SH-SY5Y (cell line): ENCODE data around the gene GJB5.

ENCODE experiments used
- GATA2 ChIP-seq: IDR thresholded peaks from 2 replicates; pipeline ENCODE4 v1.6.1; 2011; ENCODE audit warnings: mild to moderate bottlenecking, low read depth, low read length
- GATA3 ChIP-seq: IDR thresholded peaks from 2 replicates; pipeline ENCODE4 v1.6.1; 2011; ENCODE audit warnings: low read depth, mild to moderate bottlenecking, low read length, moderate library complexity

The GJB5 gene

DNA sequence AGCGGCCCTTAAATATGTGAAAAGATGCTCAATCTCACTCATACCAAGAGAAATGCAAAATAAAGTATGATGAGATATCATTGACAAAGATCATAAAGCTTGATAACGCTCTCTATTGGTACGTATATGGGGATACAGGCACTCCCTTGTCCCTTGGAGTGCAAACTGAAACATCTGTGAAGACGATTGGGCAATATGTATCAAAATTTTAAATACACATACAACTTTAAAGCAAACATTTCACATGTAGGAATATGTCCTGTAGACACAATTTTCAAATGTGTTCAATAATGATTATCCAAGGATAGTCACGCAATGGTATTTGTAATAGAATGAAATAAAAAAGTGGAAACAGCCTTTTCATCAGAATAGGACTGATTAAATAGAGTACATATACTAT, 24.2 kb downstream of the GJB5 start:
- TF ChIP-seq GATA3 (no peak), GATA2 (no peak)

DNA sequence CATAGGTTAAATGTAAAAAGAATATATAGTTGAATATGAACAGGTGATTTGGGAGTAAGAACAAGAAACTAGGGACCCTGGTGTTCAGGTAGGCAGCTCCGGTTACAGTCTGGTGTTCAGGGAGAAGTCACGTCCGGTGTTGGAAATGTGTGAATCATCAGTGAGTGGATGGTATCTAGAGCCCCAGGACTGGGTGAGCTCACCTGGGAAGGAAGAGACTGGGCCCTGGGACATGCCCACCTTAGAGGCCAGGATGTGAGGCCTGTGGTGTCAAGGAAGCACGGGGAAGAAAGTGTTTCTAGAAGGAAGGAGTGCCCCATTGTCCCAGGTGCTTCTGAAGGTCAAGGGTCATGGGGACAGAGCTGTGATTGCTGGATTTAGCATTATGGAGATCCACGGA, 24.7 kb downstream of the GJB5 start:
- TF ChIP-seq GATA2: no peak
- TF ChIP-seq GATA3: no peak

DNA sequence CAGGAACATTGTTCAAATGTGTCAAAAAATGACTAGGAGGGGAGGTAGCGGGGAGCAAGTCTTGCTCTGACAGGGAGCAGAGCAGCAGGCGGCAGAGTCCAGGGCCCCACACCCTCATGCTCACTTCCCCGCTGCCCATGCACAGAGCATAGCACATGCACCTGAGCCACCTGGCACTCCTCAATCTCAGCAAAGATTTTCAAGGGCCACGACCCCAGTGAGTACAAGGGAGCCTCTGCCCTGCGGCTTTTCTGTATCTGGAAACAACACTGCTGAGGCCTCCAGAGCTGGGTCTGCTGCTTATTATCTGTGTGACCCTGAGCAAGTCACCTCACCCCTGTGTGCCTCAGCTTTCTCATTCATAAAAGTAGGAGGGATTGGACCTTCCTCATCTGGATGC, 25.1 kb downstream of the GJB5 start:
- TF ChIP-seq GATA3: no peak
- TF ChIP-seq GATA2: no peak

DNA sequence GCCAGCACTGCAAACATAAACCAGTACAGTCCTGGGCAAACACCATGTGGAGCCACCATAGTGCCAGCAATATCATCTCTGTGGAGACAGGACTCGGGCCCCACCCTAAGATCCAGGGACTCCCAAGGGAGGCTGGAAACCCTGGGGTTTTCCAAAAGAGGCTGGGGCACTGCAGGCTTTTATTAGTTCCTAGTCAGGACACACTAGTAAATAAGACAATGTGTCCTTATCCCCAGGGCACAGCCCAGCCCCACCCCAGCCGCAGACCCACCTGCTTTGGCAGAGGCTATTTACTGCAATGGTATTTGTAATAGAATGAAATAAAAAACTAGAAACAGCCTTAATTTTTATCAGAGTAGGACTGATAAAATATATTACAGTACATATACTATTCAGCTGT, 25.7 kb downstream of the GJB5 start:
- TF ChIP-seq GATA2 (no peak), GATA3 (no peak)

DNA sequence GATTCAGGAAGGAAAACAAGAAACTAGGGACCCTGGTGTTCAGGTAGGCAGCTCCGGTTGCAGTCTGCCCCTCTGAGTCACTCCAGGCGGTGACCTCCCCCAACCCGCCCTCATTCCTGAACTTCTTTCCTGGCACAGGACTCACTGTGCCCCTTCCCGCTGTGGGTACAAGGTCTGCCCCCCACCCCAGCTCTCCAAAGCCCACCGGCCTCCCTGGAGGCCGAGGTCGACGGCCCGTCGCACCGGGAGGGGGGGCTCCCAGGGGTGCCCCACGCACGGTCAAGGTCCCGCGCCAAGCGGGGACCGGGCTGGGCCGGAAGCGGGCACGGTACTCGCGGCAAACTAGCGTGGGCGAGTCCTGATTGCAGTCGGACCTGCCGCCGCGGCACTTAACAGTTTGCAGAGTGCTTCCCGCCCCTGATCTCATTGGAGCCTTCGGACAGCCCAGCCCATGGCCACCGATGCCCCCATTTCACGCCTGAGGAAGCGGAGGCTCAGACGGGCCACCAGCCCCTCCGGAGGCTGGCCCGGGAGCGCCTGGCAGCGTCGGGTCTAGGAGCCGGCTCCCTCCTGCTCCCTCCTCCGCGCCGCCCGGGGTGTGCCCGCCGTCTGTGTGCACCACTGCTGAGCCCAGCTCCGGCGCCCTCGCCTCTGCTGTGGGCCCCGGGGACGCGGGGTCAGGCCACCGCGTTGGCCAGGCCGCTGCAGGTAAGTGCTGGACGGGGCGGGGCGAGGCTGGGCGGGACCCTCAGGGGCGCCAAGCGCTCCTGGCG, 26.4 kb downstream of the GJB5 start, which contains the start of gene GJB3:
GJB3 (plus strand) TSS at position 144 of the 773 bp plus-strand sequence. CDS start 3,549 bp downstream, outside the sequence.
- TF ChIP-seq GATA2 (no peak), GATA3 (no peak)

DNA sequence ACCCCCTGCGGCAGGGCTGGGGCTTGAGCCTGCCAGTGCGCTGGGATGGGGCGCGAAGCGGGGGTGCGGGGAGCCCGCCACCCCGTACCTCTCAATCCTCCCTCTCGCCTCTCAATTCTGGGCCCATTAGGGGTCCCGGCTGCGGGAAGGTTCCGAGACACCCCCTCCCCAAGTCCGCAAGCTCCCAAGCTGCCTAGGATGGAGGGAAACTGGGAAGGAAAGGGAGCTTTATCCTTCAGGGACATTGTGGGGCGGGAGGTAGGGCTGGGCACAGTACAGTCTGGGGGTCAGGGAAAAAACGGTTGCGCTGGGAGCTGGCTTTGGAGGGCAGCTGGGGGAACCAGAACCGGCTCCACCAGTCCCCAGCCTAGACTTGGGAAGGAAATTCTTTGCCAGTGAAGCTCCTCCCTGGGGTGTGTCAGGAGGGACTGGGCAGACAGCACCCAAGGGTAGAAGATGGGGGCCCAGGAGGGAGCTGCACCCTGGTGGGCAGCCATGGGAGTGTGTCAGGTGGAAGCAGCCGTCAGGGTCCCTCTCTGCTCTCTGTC, 27.1 kb downstream of the GJB5 start:
- no peak for TF ChIP-seq GATA2
- TF ChIP-seq GATA3: no peak

DNA sequence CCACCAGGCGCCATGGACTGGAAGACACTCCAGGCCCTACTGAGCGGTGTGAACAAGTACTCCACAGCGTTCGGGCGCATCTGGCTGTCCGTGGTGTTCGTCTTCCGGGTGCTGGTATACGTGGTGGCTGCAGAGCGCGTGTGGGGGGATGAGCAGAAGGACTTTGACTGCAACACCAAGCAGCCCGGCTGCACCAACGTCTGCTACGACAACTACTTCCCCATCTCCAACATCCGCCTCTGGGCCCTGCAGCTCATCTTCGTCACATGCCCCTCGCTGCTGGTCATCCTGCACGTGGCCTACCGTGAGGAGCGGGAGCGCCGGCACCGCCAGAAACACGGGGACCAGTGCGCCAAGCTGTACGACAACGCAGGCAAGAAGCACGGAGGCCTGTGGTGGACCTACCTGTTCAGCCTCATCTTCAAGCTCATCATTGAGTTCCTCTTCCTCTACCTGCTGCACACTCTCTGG, 29.9 kb downstream of the GJB5 start:
- TF ChIP-seq GATA2: no peak
- TF ChIP-seq GATA3: no peak

DNA sequence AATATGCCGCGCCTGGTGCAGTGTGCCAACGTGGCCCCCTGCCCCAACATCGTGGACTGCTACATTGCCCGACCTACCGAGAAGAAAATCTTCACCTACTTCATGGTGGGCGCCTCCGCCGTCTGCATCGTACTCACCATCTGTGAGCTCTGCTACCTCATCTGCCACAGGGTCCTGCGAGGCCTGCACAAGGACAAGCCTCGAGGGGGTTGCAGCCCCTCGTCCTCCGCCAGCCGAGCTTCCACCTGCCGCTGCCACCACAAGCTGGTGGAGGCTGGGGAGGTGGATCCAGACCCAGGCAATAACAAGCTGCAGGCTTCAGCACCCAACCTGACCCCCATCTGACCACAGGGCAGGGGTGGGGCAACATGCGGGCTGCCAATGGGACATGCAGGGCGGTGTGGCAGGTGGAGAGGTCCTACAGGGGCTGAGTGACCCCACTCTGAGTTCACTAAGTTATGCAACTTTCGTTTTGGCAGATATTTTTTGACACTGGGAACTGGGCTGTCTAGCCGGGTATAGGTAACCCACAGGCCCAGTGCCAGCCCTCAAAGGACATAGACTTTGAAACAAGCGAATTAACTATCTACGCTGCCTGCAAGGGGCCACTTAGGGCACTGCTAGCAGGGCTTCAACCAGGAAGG, 30.5 kb downstream of the GJB5 start:
- no peak for TF ChIP-seq GATA3
- TF ChIP-seq GATA2: no peak

DNA sequence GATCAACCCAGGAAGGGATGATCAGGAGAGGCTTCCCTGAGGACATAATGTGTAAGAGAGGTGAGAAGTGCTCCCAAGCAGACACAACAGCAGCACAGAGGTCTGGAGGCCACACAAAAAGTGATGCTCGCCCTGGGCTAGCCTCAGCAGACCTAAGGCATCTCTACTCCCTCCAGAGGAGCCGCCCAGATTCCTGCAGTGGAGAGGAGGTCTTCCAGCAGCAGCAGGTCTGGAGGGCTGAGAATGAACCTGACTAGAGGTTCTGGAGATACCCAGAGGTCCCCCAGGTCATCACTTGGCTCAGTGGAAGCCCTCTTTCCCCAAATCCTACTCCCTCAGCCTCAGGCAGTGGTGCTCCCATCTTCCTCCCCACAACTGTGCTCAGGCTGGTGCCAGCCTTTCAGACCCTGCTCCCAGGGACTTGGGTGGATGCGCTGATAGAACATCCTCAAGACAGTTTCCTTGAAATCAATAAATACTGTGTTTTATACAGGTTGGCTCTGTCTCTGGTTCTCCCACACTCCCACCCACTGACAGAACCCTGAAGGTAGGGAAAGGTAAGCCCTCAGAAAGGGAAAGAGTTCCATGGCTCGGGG, 31.1 kb downstream of the GJB5 start:
- TF ChIP-seq GATA3 (no peak), GATA2 (no peak)

DNA sequence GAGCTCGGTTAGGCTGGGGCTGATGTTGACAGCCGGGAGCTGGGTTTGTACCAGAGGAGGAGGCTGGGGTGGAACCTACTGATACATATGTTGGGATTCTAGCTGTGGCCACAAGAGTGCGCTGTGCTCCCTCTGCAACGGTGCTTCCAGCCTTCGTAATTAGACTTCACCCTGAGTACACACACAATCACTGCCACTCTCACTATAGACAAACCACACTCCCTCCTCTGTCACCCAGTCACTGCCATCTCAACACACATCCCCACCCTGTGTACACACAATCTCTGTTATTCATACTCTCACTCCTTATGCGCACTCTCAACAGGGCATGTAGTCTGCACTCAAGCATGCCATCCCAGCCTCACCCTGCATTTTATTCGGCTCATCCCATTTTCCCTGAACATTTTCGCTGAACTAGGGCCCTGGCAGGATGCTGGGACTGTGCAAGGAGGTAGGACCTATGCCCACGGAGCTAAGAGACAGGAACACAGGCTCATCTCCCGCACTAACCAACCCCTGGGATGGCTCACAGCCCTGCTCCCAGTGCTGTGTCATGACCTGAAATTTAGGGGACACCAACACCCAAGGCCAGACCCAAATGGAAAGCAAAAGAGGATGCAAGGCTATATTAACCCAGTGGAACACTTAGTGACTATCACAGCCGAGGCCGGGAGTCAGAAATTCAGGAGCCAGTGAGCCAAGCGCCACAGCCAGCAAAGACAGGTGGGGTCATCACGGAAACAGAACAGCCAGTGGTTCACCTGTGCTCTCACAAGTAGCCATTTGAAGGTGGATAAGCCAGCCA, 31.9 kb downstream of the GJB5 start:
- TF ChIP-seq GATA2 (no peak), GATA3 (no peak)

DNA sequence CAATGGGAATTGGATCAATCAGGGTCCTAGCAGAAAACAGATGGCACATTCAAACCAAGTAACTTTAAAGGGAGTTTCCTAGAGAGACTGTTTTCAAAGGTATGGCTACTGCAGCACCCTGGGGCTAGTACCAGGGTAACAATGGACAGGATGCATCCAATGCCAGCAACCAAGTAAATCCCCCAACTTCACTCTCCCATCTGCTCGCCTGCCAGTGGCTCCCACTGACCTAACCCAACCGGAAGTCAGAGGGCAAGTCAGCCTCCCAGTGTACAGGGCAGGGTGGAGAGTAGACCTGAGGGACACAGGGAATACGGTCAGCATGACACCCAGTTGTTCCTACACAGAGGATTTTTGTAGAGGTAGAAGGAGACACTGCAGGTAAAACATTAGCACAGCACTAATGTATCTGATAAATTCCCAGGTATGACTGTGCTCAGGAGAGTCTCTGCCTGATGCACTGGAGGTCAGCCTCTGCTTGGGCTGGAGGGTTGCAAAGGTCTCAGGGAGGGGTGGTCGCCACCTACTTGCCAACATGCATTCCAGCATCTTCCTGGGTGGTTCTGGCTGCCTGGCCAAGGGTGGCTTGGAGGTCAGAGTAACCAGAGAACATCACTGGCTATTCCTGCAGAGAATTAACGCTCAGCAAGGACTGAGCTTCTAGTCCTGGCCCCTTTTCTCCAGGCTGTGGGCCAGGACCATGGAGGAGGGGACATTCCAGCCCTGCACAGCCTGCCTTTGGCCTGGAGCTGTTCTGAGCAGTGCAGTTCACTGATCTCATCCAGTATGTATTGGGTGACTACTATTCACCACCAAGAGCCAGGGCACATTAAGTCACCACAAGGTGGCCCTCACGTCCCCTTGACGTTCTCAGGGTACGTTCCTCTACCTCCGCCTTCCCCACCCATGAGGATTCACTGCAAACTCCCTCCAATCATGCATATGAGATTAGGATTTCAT, 32.9 kb downstream of the GJB5 start:
- TF ChIP-seq GATA2: no peak
- no peak for TF ChIP-seq GATA3

DNA sequence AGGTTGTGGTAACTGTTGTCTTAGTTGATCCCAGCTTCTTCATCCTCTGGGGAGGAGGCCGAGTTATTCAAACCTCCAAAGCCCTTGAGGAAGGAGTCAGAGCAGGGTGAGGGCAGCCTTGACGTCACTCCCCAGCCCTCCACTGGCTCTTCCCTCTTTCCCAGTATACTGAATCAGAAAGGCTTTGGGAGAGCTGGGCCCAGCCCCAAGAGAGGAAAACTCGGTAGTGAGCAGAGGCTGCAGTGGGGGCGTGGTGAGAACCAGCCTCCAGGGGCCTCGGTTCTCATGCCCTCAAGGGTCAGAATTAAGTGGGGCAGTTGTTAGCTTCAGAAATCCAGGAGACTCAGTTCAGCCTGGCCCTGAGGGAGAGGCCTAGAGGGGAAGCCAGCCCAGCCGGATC, 36.1 kb downstream of the GJB5 start:
- no peak for TF ChIP-seq GATA3
- TF ChIP-seq GATA2: no peak

DNA sequence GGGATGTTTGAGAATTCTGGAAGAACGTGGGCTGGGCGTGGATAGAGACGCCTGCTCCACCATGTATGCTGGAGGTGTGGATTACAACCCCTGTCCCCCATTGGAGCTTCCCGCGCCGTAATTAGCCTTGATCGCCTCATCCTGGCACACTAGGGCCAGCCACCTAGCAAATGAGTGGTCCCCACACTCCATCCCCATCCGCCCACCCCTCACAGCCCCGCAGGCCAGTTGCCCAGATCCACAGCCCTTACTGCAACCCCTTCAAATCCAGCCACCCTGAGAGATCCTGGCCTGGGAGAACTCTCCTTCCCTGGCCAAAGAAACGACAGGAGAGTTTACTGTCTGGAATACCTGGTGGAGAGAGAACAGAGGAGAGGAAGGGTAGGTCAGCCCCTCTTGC, 37.6 kb downstream of the GJB5 start:
- TF ChIP-seq GATA2 (no peak), GATA3 (no peak)
